SU-DHL-6 (cell line): Measurements from ENCODE around the gene CHCHD10.
"Not testable (repeated sequence)": the region's sequence is repeated elsewhere in the genome, so short reads cannot be mapped to it uniquely, and the experiment has no call there.

Experiments
- H2AFZ ChIP-seq: fragments of 200-600 bp; sonication (generic); 2 replicates; pipeline ENCODE4 v1.6.1; 2014; ENCODE audit warnings: low read depth, mild to moderate bottlenecking, moderate library complexity, mixed read lengths, antibody characterized with exemption, low read length; ENCODE audit not compliant: severe bottlenecking
- H3F3A ChIP-seq: fragments of 200-600 bp; shearing (Covaris generic); 2 replicates; pipeline ENCODE4 v1.6.0; 2016; ENCODE audit warnings: antibody characterized with exemption, mild to moderate bottlenecking; ENCODE audit not compliant: insufficient read depth
- H3K27ac ChIP-seq: fragments of 200-600 bp; sonication (generic); 2 replicates; pipeline ENCODE4 v1.5.1; 2016; ENCODE audit warnings: low read depth, mild to moderate bottlenecking, low read length, moderate library complexity, mixed read lengths
- H3K27me3 ChIP-seq: fragments of 200-600 bp; sonication (generic), shearing (Covaris generic); 2 replicates; pipeline ENCODE4 v1.6.0; 2014; ENCODE audit warnings: mild to moderate bottlenecking, low read length
- H3K36me3 ChIP-seq: fragments of 200-600 bp; sonication (generic); 2 replicates; pipeline ENCODE4 v1.6.1; 2014; ENCODE audit warnings: mild to moderate bottlenecking, low read length, mixed read lengths
- H3K4me2 ChIP-seq: fragments of 300-600, 200-600 bp; shearing (Covaris generic), sonication (generic); 2 replicates; pipeline ENCODE4 v1.6.0; 2014; ENCODE audit warnings: low read length, low read depth, mild to moderate bottlenecking; ENCODE audit not compliant: poor library complexity, severe bottlenecking
- H3K4me3 ChIP-seq: fragments of 200-600 bp; sonication (generic); 2 replicates; pipeline ENCODE4 v1.5.1; 2014; ENCODE audit warnings: antibody characterized with exemption, low read length, mild to moderate bottlenecking, mixed read lengths; ENCODE audit not compliant: insufficient read depth, poor library complexity, severe bottlenecking
- H3K79me2 ChIP-seq: fragments of 200-600 bp; sonication (generic); 2 replicates; pipeline ENCODE4 v1.6.1; 2014; ENCODE audit warnings: mild to moderate bottlenecking, low read length, moderate library complexity; ENCODE audit not compliant: insufficient read depth
- H3K9ac ChIP-seq: fragments of 200-600 bp; sonication (generic); 2 replicates; pipeline ENCODE4 v1.7.0; 2014; ENCODE audit warnings: mild to moderate bottlenecking, low read length
- H3K9me2 ChIP-seq: fragments of 200-600 bp; sonication (generic); replicated peaks from 2 replicates; pipeline ENCODE4 v1.6.1; 2014; ENCODE audit warnings: low read length; ENCODE audit not compliant: insufficient read depth
- H3K9me3 ChIP-seq: fragments of 200-600 bp; sonication (generic); 2 replicates; pipeline ENCODE4 v1.6.1; 2014; ENCODE audit warnings: low read length, mixed read lengths; ENCODE audit not compliant: insufficient read depth
- H4K20me1 ChIP-seq: fragments of 200-600 bp; sonication (generic); 2 replicates; pipeline ENCODE4 v1.6.1; 2014; ENCODE audit warnings: low read depth, mild to moderate bottlenecking, antibody characterized with exemption, low read length, moderate library complexity, mixed read lengths
- CTCF ChIP-seq: fragments of 200-600 bp; sonication (generic); IDR thresholded peaks from one replicate; pipeline ENCODE4 v1.5.1; 2017; ENCODE audit warnings: antibody characterized with exemption, mild to moderate bottlenecking, low read length, moderate library complexity; ENCODE audit not compliant: insufficient read depth, poor library complexity, severe bottlenecking
- EZH2phosphoT487 ChIP-seq: fragments of 200-600 bp; sonication (generic), shearing (Covaris generic); conservative IDR thresholded peaks from 2 replicates; pipeline ENCODE4 v1.6.1; 2018; ENCODE audit warnings: mild to moderate bottlenecking, antibody characterized with exemption, low read length, moderate library complexity, mixed read lengths

Gene CHCHD10

GRCh38 chr22:23742505-23743264 is 25.1 kb downstream of the CHCHD10 start:
- H3K79me2 ChIP-seq: no peaks in the 10 kb centered on the region
- 0 out of 2 replicates have a peak, but pooled peaks cover 2% of the 10 kb centered on the region for H3F3A ChIP-seq
- no peaks in the 10 kb centered on the region for H4K20me1 ChIP-seq
- H2AFZ ChIP-seq: no peak overlapping the region
- no peaks in the 10 kb centered on the region for H3K9me2 ChIP-seq
- H3K36me3 ChIP-seq: no peaks in the 10 kb centered on the region
- no peak overlapping the region for H3K4me2 ChIP-seq
- H3K9ac ChIP-seq: no peak overlapping the region
- H3K27me3 ChIP-seq: no peaks in the 10 kb centered on the region
- H3K4me3 ChIP-seq: no peak overlapping the region
- no peaks in the 10 kb centered on the region for H3K9me3 ChIP-seq
- no peak overlapping the region for H3K27ac ChIP-seq
- TF ChIP-seq CTCF (no peak), EZH2phosphoT487 (no peak)

- H3K9me2 ChIP-seq: no peaks in the 10 kb centered on the region
Measured at GRCh38 chr22:23737696-23738095, 30.1 kb downstream of the CHCHD10 start.

DNA sequence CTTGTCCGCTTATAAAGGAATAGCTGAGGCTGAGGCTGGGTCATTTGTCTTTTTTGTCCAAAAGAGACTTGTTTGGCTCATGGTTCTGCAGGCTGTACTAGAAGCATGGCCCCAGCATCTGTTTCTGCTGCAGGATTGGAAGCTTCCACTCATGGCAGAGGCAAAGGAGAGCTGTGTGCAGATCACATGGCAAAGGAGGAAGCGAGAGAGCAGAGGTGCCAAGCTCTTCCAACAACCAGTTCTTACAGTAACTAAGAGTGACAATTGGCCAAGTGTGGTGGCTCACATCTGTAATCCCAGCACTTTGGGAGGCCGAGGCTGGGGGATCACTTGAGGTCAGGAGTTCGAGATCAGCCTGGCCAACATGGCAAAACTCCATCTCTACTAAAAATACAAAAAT is 39.7 kb downstream of the CHCHD10 start:
- H4K20me1 ChIP-seq, H3K4me3 ChIP-seq, H3K27ac ChIP-seq, H3K9me2 ChIP-seq, H3K36me3 ChIP-seq, H3K79me2 ChIP-seq, H3K9ac ChIP-seq, H3K9me3 ChIP-seq, H2AFZ ChIP-seq, H3F3A ChIP-seq, H3K4me2 ChIP-seq, H3K27me3 ChIP-seq: not testable (repeated sequence)

More at GRCh38 chr22:23737696-23738095, 30.1 kb downstream of the CHCHD10 start:
- H3K4me2 ChIP-seq: no peak overlapping the region
- H3K79me2 ChIP-seq: no peaks in the 10 kb centered on the region
- H3K36me3 ChIP-seq: no peaks in the 10 kb centered on the region
- no peaks in the 10 kb centered on the region for H4K20me1 ChIP-seq
- H3K9me3 ChIP-seq: no peaks in the 10 kb centered on the region
- no peaks in the 10 kb centered on the region for H3K27me3 ChIP-seq
- no peak for TF ChIP-seq CTCF
- TF ChIP-seq EZH2phosphoT487: no peak
- no peak overlapping the region for H3K9ac ChIP-seq
- no peak overlapping the region for H3K27ac ChIP-seq
- no peak overlapping the region for H2AFZ ChIP-seq
- H3F3A ChIP-seq: 0 out of 2 replicates have a peak, but pooled peaks cover 2% of the 10 kb centered on the region
- no peak overlapping the region for H3K4me3 ChIP-seq

GRCh38 chr22:23722724-23723123 is 45.0 kb downstream of the CHCHD10 start:
- H4K20me1 ChIP-seq: no peaks in the 10 kb centered on the region
- H3K36me3 ChIP-seq: no peaks in the 10 kb centered on the region
- no peaks in the 10 kb centered on the region for H3K9me2 ChIP-seq
- no peak for TF ChIP-seq CTCF
- no peak for TF ChIP-seq EZH2phosphoT487
- no peak overlapping the region for H2AFZ ChIP-seq
- H3K9me3 ChIP-seq: no peaks in the 10 kb centered on the region
- no peaks in the 10 kb centered on the region for H3F3A ChIP-seq
- no peak overlapping the region for H3K4me2 ChIP-seq
- no peaks in the 10 kb centered on the region for H3K79me2 ChIP-seq
- H3K27me3 ChIP-seq: no peaks in the 10 kb centered on the region
- no peak overlapping the region for H3K4me3 ChIP-seq
- H3K9ac ChIP-seq: no peak overlapping the region
- no peak overlapping the region for H3K27ac ChIP-seq
